Epithelial cell of proximal tubule (primary cell): ENCODE data around the gene TATDN2. TPM values are rescaled to one million over a fixed set of nuclear protein-coding genes. Genes with fewer than 3 reads are reported as not detected.

Experiments
- DNase-seq: peaks from one replicate; pipeline ENCODE4 v3.0.0-alpha.2; 2011; ENCODE audit warnings: low read depth
- H3K4me3 ChIP-seq: 2 replicates; pipeline ENCODE4 v1.5.1; 2011; ENCODE audit warnings: low read depth, mild to moderate bottlenecking, low read length
- CTCF ChIP-seq: conservative IDR thresholded peaks from 2 replicates; pipeline ENCODE4 v1.5.1; 2012; ENCODE audit warnings: low read depth, mild to moderate bottlenecking, low read length
- total RNA-seq: library from RNA; depleted of rRNA; stranded (reverse); fragments of >200 nt; gene quantifications from 2 replicates; pipeline ENCODE4 v1.2.3, GENCODE V29; 2015

Gene TATDN2
- total RNA-seq, 1 donor from 2014 or later, result 14.6 TPM

- TF ChIP-seq CTCF, result no peak
- no peak overlapping the region for H3K4me3 ChIP-seq
- no peak for DNase-seq
Measured at GRCh38 chr3:10278501-10278900, 30.2 kb downstream of the TATDN2 start.

GRCh38 chr3:10279384-10280176 is 31.3 kb downstream of the TATDN2 start:
- no peak for TF ChIP-seq CTCF
- no peak overlapping the region for H3K4me3 ChIP-seq
- DNase-seq, result no peak

- no peak for DNase-seq
- H3K4me3 ChIP-seq, result no peak overlapping the region
- peak; percentile 36 for TF ChIP-seq CTCF
Measured at GRCh38 chr3:10280177-10280529, 31.9 kb downstream of the TATDN2 start.

- DNase-seq, result no peak
- TF ChIP-seq CTCF, result no peak
- H3K4me3 ChIP-seq, result no peak overlapping the region
Measured at GRCh38 chr3:10280571-10280970, 32.3 kb downstream of the TATDN2 start.

- H3K4me3 ChIP-seq, result no peak overlapping the region
- no peak for DNase-seq
- no peak for TF ChIP-seq CTCF
Measured at GRCh38 chr3:10281951-10282350, 33.7 kb downstream of the TATDN2 start.

- TF ChIP-seq CTCF, result no peak
- H3K4me3 ChIP-seq, result no peak overlapping the region
- no peak for DNase-seq
Measured at GRCh38 chr3:10283638-10284037, 35.4 kb downstream of the TATDN2 start.

GRCh38 chr3:10284496-10284895 is 36.2 kb downstream of the TATDN2 start:
- H3K4me3 ChIP-seq, result no peak overlapping the region
- DNase-seq, result no peak
- no peak for TF ChIP-seq CTCF
